Hematopoietic multipotent progenitor cell (in vitro differentiated cells): Measurements from ENCODE around the gene PDLIM4. TPM values are rescaled to one million over a fixed set of nuclear protein-coding genes. Genes with fewer than 3 reads are reported as not detected.

Source experiments
- DNase-seq, 3 donors: peaks; one replicate each; pipeline ENCODE4 v3.0.0-alpha.2; 2011 to 2015; ENCODE audit warnings: low read depth in 2 of 3, low spot score in 2 of 3
- total RNA-seq: library from RNA; depleted of rRNA; stranded (reverse); fragments of >200 nt; gene quantifications from one replicate; pipeline ENCODE4 v1.2.3, GENCODE V29; 2012

PDLIM4 gene
- total RNA-seq, 1 donor, result 1.6 TPM

- no peak for DNase-seq
These were observed 23.1 kb downstream of the PDLIM4 start for GRCh38 chr5:132280371-132281240.

GRCh38 chr5:132281856-132282614 is 24.5 kb downstream of the PDLIM4 start:
- DNase-seq, result no peak

- peak in 1 of 3 donors; percentile 33 for DNase-seq
These were observed 26.0 kb downstream of the PDLIM4 start for GRCh38 chr5:132283423-132284043.

- DNase-seq, result no peak
These were observed 31.6 kb downstream of the PDLIM4 start for GRCh38 chr5:132289097-132289496.

- DNase-seq, result no peak
These were observed 33.5 kb downstream of the PDLIM4 start for GRCh38 chr5:132291026-132291425.

- peak in 2 of 3 donors; percentile 83 to 92 for DNase-seq
These were observed 35.8 kb downstream of the PDLIM4 start for GRCh38 chr5:132293066-132293991.

GRCh38 chr5:132293992-132294727 is 36.7 kb downstream of the PDLIM4 start, which contains the start of gene SLC22A4:
Gene SLC22A4 (plus strand): TSS chr5:132294394. CDS start chr5:132294617, 223 bp downstream.
- peak in 2 of 3 donors; percentile 90 to 93 for DNase-seq

GRCh38 chr5:132294728-132295504 is 37.4 kb downstream of the PDLIM4 start:
- DNase-seq, result peak in 2 of 3 donors; percentile 91

- no peak for DNase-seq
These were observed 38.3 kb downstream of the PDLIM4 start for GRCh38 chr5:132295505-132296411.

GRCh38 chr5:132296412-132297016 is 39.0 kb downstream of the PDLIM4 start:
- DNase-seq, result no peak

- no peak for DNase-seq
These were observed 39.9 kb downstream of the PDLIM4 start for GRCh38 chr5:132297211-132297940.

- no peak for DNase-seq
These were observed 41.1 kb downstream of the PDLIM4 start for GRCh38 chr5:132298298-132299212.

- no peak for DNase-seq
These were observed 42.4 kb downstream of the PDLIM4 start for GRCh38 chr5:132299917-132300316.

- DNase-seq, result no peak
These were observed 43.3 kb downstream of the PDLIM4 start for GRCh38 chr5:132300577-132301343.
